Endothelial cell of umbilical vein (primary cell): ENCODE measurements around the gene EP300. TPM values are rescaled to one million over a fixed set of nuclear protein-coding genes. Genes with fewer than 3 reads are reported as not detected.

ENCODE experiments used
- BruUV-seq: library from RNA; stranded (reverse); fragments of 400-500 nt; replicated peaks from 2 replicates; lab custom pipeline; 2021; lab: Mats Ljungman, UMichigan
- CTCF ChIA-PET: fragments of 300-600, 350-600 bp; sonication (Branson Sonifier 250); formaldehyde crosslinking; loops from one replicate; lab custom pipeline; 2021; ENCODE audit warnings: antibody characterized with exemption, inconsistent platforms; lab: Charles Lee
- POLR2A ChIA-PET: fragments of 300-600, 350-600 bp; sonication (Branson Sonifier 250); formaldehyde crosslinking; loops from one replicate; lab custom pipeline; 2021; ENCODE audit warnings: antibody characterized with exemption, inconsistent platforms; lab: Charles Lee
- DNase-seq: peaks from one replicate; pipeline ENCODE4 v3.0.0-alpha.2; 2011; ENCODE audit warnings: low read depth, low spot score
- FAIRE-seq: peaks from 2 replicates; lab custom pipeline; 2011; peaks lifted over from hg19 to GRCh38; lab: Jason Lieb, UNC
- H2AFZ ChIP-seq: 2 replicates; pipeline ENCODE4 v1.6.0; 2012; ENCODE audit warnings: low read depth, low read length, control low read depth, inconsistent platforms
- H3K27ac ChIP-seq: 2 replicates; pipeline ENCODE4 v1.5.1; 2011; ENCODE audit warnings: low read depth, mild to moderate bottlenecking, control low read depth, low read length, moderate library complexity; ENCODE audit not compliant: insufficient read depth
- H3K27me3 ChIP-seq, 2 experiments: 2 replicates each; pipeline versions ENCODE4 v1.6.0 to v1.6.1; 2011; ENCODE audit warnings: low read length in 2 of 2, mixed read lengths in 1 of 2; ENCODE audit not compliant: control insufficient read depth in 2 of 2, insufficient read depth in 2 of 2
- H3K36me3 ChIP-seq, 2 experiments: 2 replicates in 1 of 2; 3 replicates in 1 of 2; pipeline ENCODE4 v1.5.1; 2011; ENCODE audit warnings: low read length in 2 of 2, mild to moderate bottlenecking in 1 of 2, moderate library complexity in 1 of 2; ENCODE audit not compliant: control insufficient read depth in 2 of 2, insufficient read depth in 2 of 2; ENCODE audit errors: extremely low read depth in 1 of 2
- H3K4me1 ChIP-seq: 3 replicates; pipeline ENCODE4 v1.5.1; 2011; ENCODE audit warnings: mild to moderate bottlenecking, low read length; ENCODE audit not compliant: control insufficient read depth, insufficient read depth; ENCODE audit errors: extremely low read depth
- H3K4me2 ChIP-seq: 2 replicates; pipeline ENCODE4 v1.6.1; 2011; ENCODE audit warnings: low read length, control low read depth, mixed read lengths; ENCODE audit not compliant: insufficient read depth
- H3K4me3 ChIP-seq, 3 experiments: fragments of 200-600 bp in 1 of 3; sonication (generic), shearing (Covaris generic) in 1 of 3; replicated peaks in 1 of 3; 2 replicates each; pipeline ENCODE4 v1.5.1; 2011 to 2016; ENCODE audit warnings: control low read depth in 3 of 3, low read length in 3 of 3, mild to moderate bottlenecking in 2 of 3, inconsistent platforms in 1 of 3, low read depth in 1 of 3, moderate library complexity in 1 of 3; ENCODE audit not compliant: insufficient read depth in 1 of 3
- H3K79me2 ChIP-seq: 2 replicates; pipeline ENCODE4 v1.6.0; 2012; ENCODE audit warnings: low read length, inconsistent platforms; ENCODE audit not compliant: control insufficient read depth, insufficient read depth
- H3K9ac ChIP-seq: replicated peaks from 2 replicates; pipeline ENCODE3; 2011; ENCODE audit warnings: low read length, control low read depth; ENCODE audit not compliant: insufficient read depth; ENCODE audit errors: extremely low read depth
- H3K9me1 ChIP-seq: replicated peaks from 3 replicates; pipeline ENCODE4 v1.6.0; 2011; ENCODE audit warnings: mild to moderate bottlenecking, low read length; ENCODE audit not compliant: control insufficient read depth, insufficient read depth; ENCODE audit errors: extremely low read depth
- H3K9me3 ChIP-seq: replicated peaks from 2 replicates; pipeline ENCODE4 v1.5.1; 2012; ENCODE audit warnings: low read length, inconsistent platforms; ENCODE audit not compliant: control insufficient read depth, insufficient read depth
- H4K20me1 ChIP-seq: replicated peaks from 2 replicates; pipeline ENCODE3; 2011; ENCODE audit warnings: mild to moderate bottlenecking, low read length; ENCODE audit not compliant: control insufficient read depth, insufficient read depth; ENCODE audit errors: extremely low read depth
- EZH2 ChIP-seq: IDR thresholded peaks from 2 replicates; pipeline ENCODE4 v1.6.1; 2012; ENCODE audit warnings: borderline replicate concordance, low read depth, mild to moderate bottlenecking, moderate library complexity, low read length, inconsistent platforms; ENCODE audit not compliant: severe bottlenecking
- FOS ChIP-seq: IDR thresholded peaks from 2 replicates; pipeline ENCODE4 v1.6.1; 2011; ENCODE audit warnings: mild to moderate bottlenecking, low read length, moderate library complexity, borderline replicate concordance; ENCODE audit not compliant: insufficient read depth
- GATA2 ChIP-seq: IDR thresholded peaks from 2 replicates; pipeline ENCODE4 v1.7.0; 2011; ENCODE audit warnings: low read depth, mild to moderate bottlenecking, moderate library complexity, mixed read lengths, low read length; ENCODE audit not compliant: insufficient read length, insufficient read depth
- JUN ChIP-seq: IDR thresholded peaks from 2 replicates; pipeline ENCODE4 v1.6.1; 2011; ENCODE audit warnings: borderline replicate concordance, low read depth; ENCODE audit not compliant: insufficient read length, insufficient read depth
- MYC ChIP-seq: IDR thresholded peaks from one replicate; pipeline ENCODE4 v1.6.1; 2011; ENCODE audit warnings: mild to moderate bottlenecking, low read depth, low read length
- POLR2A ChIP-seq: IDR thresholded peaks from 2 replicates; pipeline ENCODE4 v1.6.1; 2012; ENCODE audit warnings: low read depth, mild to moderate bottlenecking, control low read depth, low read length
- POLR2AphosphoS5 ChIP-seq: IDR thresholded peaks from 2 replicates; pipeline ENCODE4 v1.6.1; 2012; ENCODE audit warnings: low read depth, mild to moderate bottlenecking, control low read depth, low read length, moderate library complexity; ENCODE audit not compliant: insufficient read depth
- dilution Hi-C: fragments of 300-500 bp; cut with MboI; formaldehyde crosslinking; loops from one replicate; pipeline ENCODE4 v1.15.0; 2019; ENCODE audit warnings: low sequenced_read_pairs; ENCODE audit not compliant: extremely low pct_ligation_motif_present
- intact Hi-C: fragments of 100-400 bp; cut with micrococcal nuclease; formaldehyde crosslinking; loops from one replicate; pipeline ENCODE4 v1.10.0; 2022
- polyA plus RNA-seq, 4 experiments: library from polyadenylated mRNA; depleted of rRNA in 3 of 4; stranded (reverse) in 3 of 4; unstranded in 1 of 4; fragments of >200 nt; gene quantifications; 2 replicates each; pipeline versions ENCODE4 v1.2.1 to v1.2.3, GENCODE V29; 2011 to 2012; ENCODE audit warnings: missing spikeins in 1 of 4
- total RNA-seq: library from RNA; stranded (reverse); gene quantifications from 2 replicates; pipeline ENCODE4 v1.2.3, GENCODE V29; 2021
- TF ChIP-seq, protein P1 (sequence below): IDR thresholded peaks from 2 replicates; pipeline ENCODE4 v1.6.1; 2011; ENCODE audit not compliant: insufficient read depth, insufficient read length
- TF ChIP-seq, protein P2 (sequence below), 2 donors: IDR thresholded peaks; 1 replicate in 1 of 2; 2 replicates in 1 of 2; pipeline ENCODE4 v1.5.1; 2011; ENCODE audit warnings: low read length in 2 of 2, mild to moderate bottlenecking in 2 of 2, moderate library complexity in 2 of 2, control low read depth in 1 of 2, inconsistent platforms in 1 of 2, low read depth in 1 of 2; ENCODE audit not compliant: insufficient read depth in 1 of 2; ENCODE audit errors: extremely low read depth in 1 of 2

Gene EP300
- total and polyA plus RNA-seq, 2 donors (not counting 3 experiments of a cell fraction or from before 2014, with no cell fraction given): 24.4 to 63.0 TPM

DNA sequence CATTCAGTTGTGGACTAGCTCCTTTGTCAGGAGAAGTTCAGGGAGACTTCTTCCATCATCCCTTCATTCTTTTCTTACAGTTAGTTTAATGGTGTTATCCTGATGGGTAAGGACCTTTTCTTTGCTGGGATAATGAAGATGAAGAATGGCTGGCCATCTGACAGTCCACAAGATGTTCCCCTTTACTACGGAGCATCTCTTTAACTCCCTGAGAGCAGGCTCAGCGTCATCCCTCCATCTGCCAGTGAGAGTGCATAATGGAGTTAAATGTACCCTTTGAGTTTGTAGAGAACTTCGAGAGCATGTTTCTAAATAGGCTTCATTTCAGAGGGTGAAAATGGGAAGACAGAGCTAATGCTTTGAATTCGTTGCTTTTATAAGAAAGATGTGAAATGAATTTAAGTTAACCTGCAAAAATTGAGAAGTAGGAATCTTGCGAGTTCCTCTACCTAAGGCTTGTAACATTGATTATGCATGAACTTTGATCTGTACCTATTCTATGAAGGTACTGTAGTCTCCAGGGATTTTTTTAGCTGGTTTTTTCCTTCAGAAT, 1.7 kb downstream of the EP300 start:
- CTCF ChIA-PET: interaction anchor here (0.7 to 6.8 kb wide), 4 partner anchors 12 to 172 kb away, joined by 3 to 59 read pairs (median 3); partner anchors contain the start of gene RBX1
- H3K9me1 ChIP-seq: peaks cover 5% of the 10 kb centered on the region
- peak overlapping the region; percentile 99 for H3K9ac ChIP-seq
- POLR2A ChIA-PET: no interaction called here
- H3K27me3 ChIP-seq: no peaks in the 10 kb centered on the region
- FAIRE-seq (peak; percentile 40), DNase-seq (peak; percentile 47)
- dilution Hi-C loops: no loop called here
- H4K20me1 ChIP-seq: peaks cover 12% of the 10 kb centered on the region
- no TSS peak for BruUV-seq
- H3K27ac ChIP-seq: peak overlapping the region; percentile 12
- no peaks in the 10 kb centered on the region for H3K36me3 ChIP-seq
- peaks cover 67% of the 10 kb centered on the region for H3K79me2 ChIP-seq
- H2AFZ ChIP-seq: no peak overlapping the region
- H3K4me3 ChIP-seq: peak overlapping the region; percentile 99 to 100 (median 100)
- H3K9me3 ChIP-seq: no peaks in the 10 kb centered on the region
- H3K4me2 ChIP-seq: peak overlapping the region; percentile 99
- peaks cover 30% of the 10 kb centered on the region for H3K4me1 ChIP-seq
- TF ChIP-seq, protein P1, sequence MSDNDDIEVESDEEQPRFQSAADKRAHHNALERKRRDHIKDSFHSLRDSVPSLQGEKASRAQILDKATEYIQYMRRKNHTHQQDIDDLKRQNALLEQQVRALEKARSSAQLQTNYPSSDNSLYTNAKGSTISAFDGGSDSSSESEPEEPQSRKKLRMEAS: no peak
- TF ChIP-seq GATA2 (no peak), JUN (no peak), FOS (no peak), POLR2AphosphoS5 (no peak), EZH2 (no peak), MYC (no peak), POLR2A (no peak)
- TF ChIP-seq, protein P2, sequence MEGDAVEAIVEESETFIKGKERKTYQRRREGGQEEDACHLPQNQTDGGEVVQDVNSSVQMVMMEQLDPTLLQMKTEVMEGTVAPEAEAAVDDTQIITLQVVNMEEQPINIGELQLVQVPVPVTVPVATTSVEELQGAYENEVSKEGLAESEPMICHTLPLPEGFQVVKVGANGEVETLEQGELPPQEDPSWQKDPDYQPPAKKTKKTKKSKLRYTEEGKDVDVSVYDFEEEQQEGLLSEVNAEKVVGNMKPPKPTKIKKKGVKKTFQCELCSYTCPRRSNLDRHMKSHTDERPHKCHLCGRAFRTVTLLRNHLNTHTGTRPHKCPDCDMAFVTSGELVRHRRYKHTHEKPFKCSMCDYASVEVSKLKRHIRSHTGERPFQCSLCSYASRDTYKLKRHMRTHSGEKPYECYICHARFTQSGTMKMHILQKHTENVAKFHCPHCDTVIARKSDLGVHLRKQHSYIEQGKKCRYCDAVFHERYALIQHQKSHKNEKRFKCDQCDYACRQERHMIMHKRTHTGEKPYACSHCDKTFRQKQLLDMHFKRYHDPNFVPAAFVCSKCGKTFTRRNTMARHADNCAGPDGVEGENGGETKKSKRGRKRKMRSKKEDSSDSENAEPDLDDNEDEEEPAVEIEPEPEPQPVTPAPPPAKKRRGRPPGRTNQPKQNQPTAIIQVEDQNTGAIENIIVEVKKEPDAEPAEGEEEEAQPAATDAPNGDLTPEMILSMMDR (IDR thresholded peaks at IDR 0.05; ENCODE audit: extremely low read depth in 1 of 2, insufficient read depth in 1 of 2, low read depth in 1 of 2, low read length in 2 of 2): no peak
- intact Hi-C loops: loop anchor here (5.0 kb wide), 2 partner anchors 72 to 213 kb away; no protein-coding TSS in a partner anchor
